GM20431 (cell line): ENCODE results near the gene DNASE2.

Experiments used
- in situ Hi-C: fragments of 300-500 bp; cut with MseI, MboI; formaldehyde crosslinking; loops from one replicate; pipeline ENCODE4 v1.15.0; 2020; ENCODE audit warnings: low sequenced_read_pairs; ENCODE audit not compliant: unreplicated experiment

Gene DNASE2

DNA sequence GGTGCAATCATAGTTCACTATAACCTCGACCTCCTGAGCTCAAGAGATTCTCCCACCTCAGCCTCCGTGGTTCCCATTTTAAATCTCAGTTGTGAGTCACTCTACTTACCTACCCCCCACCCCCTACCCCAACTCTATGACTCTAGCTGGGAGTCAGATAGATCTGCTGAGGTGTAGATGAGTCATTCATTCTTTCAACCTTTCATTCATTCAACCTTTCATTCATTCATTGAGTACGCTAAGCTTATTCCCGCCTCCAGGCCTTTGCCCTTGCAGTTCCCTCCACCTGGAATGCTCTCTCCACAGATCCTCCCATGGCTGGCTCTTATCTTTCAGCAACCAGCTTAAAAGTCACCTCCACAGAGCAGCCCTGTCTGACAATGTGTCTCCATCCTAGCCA, 44.0 kb downstream of the DNASE2 start:
- in situ Hi-C loops, result no loop called here

GRCh38 chr19:12836529-12836863, 44.8 kb downstream of the DNASE2 start:
- in situ Hi-C loops, result no loop called here

DNA sequence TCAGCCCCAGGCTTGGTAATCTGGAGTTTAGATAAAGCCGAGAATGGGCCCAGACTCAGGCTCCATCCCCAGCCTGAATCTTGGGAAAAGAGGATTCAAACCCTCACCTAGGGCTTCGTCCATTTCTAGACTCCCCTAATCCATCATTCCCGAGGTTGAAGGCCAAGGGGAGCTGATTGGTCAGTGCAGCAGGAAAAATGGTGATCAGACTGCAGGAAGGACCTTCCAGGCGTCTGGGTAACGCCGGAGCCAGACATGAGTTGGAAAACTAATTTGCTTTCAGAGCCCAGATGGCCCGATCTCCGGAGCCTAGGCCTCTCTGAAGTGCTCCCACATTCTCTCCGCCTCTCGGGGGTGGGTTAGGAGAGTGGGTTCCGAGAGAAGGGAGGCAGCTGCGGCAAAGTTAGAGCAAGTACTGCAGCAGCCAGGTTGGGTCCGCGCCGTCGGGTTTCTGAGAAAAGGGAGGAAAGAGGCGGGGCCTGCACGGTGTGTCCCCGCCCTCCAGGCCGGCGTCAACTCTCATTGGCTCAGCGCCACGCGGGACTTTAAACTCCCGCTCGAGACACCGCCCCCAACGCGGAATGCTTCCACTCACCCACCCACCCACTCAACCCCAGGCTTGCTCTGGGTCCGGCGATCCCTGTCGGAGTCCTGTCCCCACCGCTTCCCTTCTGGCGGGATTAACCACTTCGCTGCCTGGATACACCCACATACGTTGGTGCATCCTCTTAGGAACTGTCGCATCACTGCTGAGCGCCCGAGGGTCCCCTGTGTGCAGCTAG, 46.1 kb downstream of the DNASE2 start:
- in situ Hi-C loops, result no loop called here

- in situ Hi-C loops, result no loop called here
Measured at GRCh38 chr19:12834566-12834943, 46.7 kb downstream of the DNASE2 start, which contains the start of gene RTBDN. TSS of gene RTBDN (minus strand) at chr19:12834579. CDS start at chr19:12829979, 4,600 bp downstream.

DNA sequence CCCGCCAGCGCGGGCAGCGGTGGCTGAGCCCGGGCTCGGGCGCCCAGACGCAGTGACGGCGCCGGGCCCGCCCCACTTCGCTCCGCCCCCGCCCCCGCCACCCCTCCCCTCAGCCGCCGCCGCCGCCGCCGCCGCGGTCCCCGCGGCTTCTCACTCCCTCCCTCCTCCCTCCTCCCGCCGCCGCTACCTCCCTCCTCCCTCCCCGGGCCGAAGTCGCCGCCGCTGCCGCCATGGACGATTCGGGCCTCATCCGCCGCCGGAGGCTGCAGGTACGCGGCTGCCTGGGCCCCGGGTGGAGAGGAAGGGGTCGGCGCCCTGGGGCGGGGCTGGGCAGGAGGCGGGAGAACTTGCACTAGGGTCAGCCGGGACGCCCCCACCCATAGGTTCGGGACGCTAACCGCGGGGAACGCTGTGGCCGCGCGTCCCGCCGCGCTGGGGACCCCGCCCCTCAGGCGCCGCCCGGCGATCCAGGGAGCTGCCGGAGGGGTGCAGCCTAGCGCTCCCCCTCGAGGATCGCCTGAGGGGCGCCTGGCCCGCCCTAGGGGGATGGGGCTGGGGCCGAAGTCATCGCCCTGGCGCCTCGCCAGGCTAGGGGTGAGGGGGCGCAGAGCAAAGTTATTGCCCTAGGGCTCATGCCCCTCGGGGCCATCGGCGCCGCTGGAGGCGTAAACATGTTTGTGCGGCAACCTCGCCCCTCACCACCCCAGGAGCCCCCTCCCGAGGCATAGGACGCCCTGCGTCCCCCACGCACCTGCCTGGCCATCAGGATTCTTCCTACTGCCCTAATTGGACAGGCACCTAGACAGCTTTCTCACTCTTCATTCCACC, 47.3 kb downstream of the DNASE2 start:
- in situ Hi-C loops, result no loop called here

GRCh38 chr19:12833418-12833737, 47.9 kb downstream of the DNASE2 start:
- in situ Hi-C loops, result no loop called here

GRCh38 chr19:12828494-12828893, 52.8 kb downstream of the DNASE2 start:
- in situ Hi-C loops, result no loop called here

DNA sequence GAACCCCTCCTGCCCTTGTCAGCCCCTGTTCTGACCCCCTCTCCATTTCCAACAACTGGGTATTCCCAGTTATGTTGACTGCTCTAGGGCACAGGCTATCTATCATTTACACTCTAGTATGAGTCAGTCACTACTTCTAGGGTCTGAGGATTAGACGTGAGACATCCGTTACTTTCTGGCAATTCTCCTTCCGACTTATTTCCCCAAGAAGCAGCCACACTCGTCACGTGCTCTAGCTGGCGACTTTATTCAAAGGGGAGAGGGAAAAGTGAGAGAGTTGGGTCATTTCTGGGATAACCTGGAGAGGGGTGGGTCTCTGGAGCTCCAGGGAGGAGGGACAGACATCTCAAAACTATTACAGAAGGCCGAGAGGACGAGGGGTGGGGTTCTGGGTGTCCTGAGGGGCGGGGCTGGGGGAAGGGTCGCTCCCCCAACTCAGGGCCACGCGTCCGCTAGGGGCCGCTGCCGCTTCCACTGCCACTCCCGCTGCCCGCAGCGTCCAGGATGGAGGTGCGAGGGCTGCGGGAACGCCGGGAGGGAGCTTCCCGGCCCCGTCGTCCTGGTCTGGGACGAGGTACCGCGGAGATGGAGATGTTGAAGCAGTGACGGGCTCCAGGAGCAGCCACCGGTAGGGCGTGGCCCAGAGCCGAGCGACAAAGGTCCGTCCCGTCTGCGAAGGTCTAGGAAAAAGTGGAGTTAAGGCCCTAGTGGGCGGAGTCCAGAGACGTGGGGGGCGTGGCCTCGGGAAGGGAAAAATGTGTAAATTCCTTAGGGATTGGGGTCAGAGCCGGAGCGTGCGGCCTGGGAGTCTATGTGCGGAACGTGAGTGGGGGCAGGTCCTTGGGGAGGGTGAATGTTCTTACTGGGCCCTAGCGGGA, 55.8 kb downstream of the DNASE2 start:
- in situ Hi-C loops, result no loop called here
